ENCODE results near the gene NME7.

Gene NME7

GRCh38 chr1:169103480-169103893 is 264.1 kb downstream of the NME7 start:
- DNase-seq = no peak

GRCh38 chr1:169103002-169103401 is 264.6 kb downstream of the NME7 start:
- DNase-seq = no peak

- peak; percentile 51 for DNase-seq
Measured at GRCh38 chr1:169102567-169102966, 265.0 kb downstream of the NME7 start.

GRCh38 chr1:169100651-169101088 is 266.9 kb downstream of the NME7 start:
- no peak for DNase-seq

- no peak for DNase-seq
Measured at GRCh38 chr1:169100208-169100607, 267.4 kb downstream of the NME7 start.

- no peak for DNase-seq
Measured at GRCh38 chr1:169099561-169099960, 268.0 kb downstream of the NME7 start.

- no peak for DNase-seq
Measured at GRCh38 chr1:169098380-169098779, 269.2 kb downstream of the NME7 start.

- no peak for DNase-seq
Measured at GRCh38 chr1:169094897-169095569, 272.6 kb downstream of the NME7 start.

- DNase-seq = no peak
Measured at GRCh38 chr1:169092399-169092798, 275.2 kb downstream of the NME7 start.

GRCh38 chr1:169091480-169091941 is 276.1 kb downstream of the NME7 start:
- DNase-seq = no peak

- no peak for DNase-seq
Measured at GRCh38 chr1:169090900-169091311, 276.7 kb downstream of the NME7 start.

- no peak for DNase-seq
Measured at GRCh38 chr1:169090308-169090899, 277.2 kb downstream of the NME7 start.

GRCh38 chr1:169089776-169090175 is 277.8 kb downstream of the NME7 start:
- DNase-seq = no peak

- DNase-seq = no peak
Measured at GRCh38 chr1:169087876-169088275, 279.7 kb downstream of the NME7 start.

GRCh38 chr1:169086603-169087455 is 280.8 kb downstream of the NME7 start:
- no peak for DNase-seq

- DNase-seq = no peak
Measured at GRCh38 chr1:169085911-169086310, 281.7 kb downstream of the NME7 start.

Measured in femur (tissue), 1 donor.